Central memory CD4-positive, alpha-beta T cell (primary cell): ENCODE measurements around the gene CA7.
"Not testable (repeated sequence)": the region's sequence is repeated elsewhere in the genome, so short reads cannot be mapped to it uniquely, and the experiment has no call there.

ENCODE experiments used
- DNase-seq: peaks from one replicate; pipeline ENCODE4 v3.0.0; 2022

Gene CA7

GRCh38 chr16:66874079-66874775 is 30.0 kb downstream of the CA7 start:
- DNase-seq = no peak

- no peak for DNase-seq
Measured at GRCh38 chr16:66878067-66878466, 33.9 kb downstream of the CA7 start.

GRCh38 chr16:66880288-66881013 is 36.2 kb downstream of the CA7 start, which contains the start of gene PDP2:
PDP2 (plus strand) TSS chr16:66880515; CDS start chr16:66884285, 3,770 bp downstream.
- DNase-seq = peak; percentile 87

- DNase-seq = no peak
Measured at GRCh38 chr16:66881014-66881417, 36.8 kb downstream of the CA7 start.

GRCh38 chr16:66881560-66881959 is 37.3 kb downstream of the CA7 start:
- no peak for DNase-seq

- DNase-seq = no peak
Measured at GRCh38 chr16:66881964-66882508, 37.8 kb downstream of the CA7 start.

- no peak for DNase-seq
Measured at GRCh38 chr16:66882702-66883101, 38.5 kb downstream of the CA7 start.

- DNase-seq = no peak
Measured at GRCh38 chr16:66885491-66885890, 41.3 kb downstream of the CA7 start.

GRCh38 chr16:66886321-66886720 is 42.1 kb downstream of the CA7 start:
- DNase-seq = no peak

- DNase-seq = no peak
Measured at GRCh38 chr16:66886914-66887313, 42.7 kb downstream of the CA7 start.

GRCh38 chr16:66888647-66889615 is 44.7 kb downstream of the CA7 start:
- DNase-seq = no peak

- DNase-seq = no peak
Measured at GRCh38 chr16:66889622-66890021, 45.4 kb downstream of the CA7 start.

- no peak for DNase-seq
Measured at GRCh38 chr16:66890799-66891198, 46.6 kb downstream of the CA7 start.

GRCh38 chr16:66891360-66891759 is 47.1 kb downstream of the CA7 start:
- no peak for DNase-seq

GRCh38 chr16:66891797-66892196 is 47.6 kb downstream of the CA7 start:
- DNase-seq = no peak

- DNase-seq = no peak
Measured at GRCh38 chr16:66894055-66894454, 49.8 kb downstream of the CA7 start.

GRCh38 chr16:66894948-66895688 is 50.9 kb downstream of the CA7 start:
- peak; percentile 42 for DNase-seq

- no peak for DNase-seq
Measured at GRCh38 chr16:66895689-66895979, 51.4 kb downstream of the CA7 start.

GRCh38 chr16:66895999-66896398 is 51.8 kb downstream of the CA7 start:
- DNase-seq = no peak

- not testable (repeated sequence) for DNase-seq
Measured at GRCh38 chr16:66896682-66897081, 52.5 kb downstream of the CA7 start.

GRCh38 chr16:66898207-66898606 is 54.0 kb downstream of the CA7 start:
- DNase-seq = no peak

- no peak for DNase-seq
Measured at GRCh38 chr16:66898933-66899309, 54.7 kb downstream of the CA7 start.
